Mucosa of descending colon (tissue), 3 donors: ENCODE data around the gene CBFA2T3. TPM values are rescaled to one million over a fixed set of nuclear protein-coding genes. Genes with fewer than 3 reads are reported as not detected.

Source experiments
- ATAC-seq: fragments of 200-7000 bp; cut with Tn5 transposase; one replicate; pipeline ENCODE4 v1.9.1; 2020; ENCODE audit warnings: mild to moderate bottlenecking, moderate library complexity
- DNase-seq, 3 donors: peaks; one replicate each; pipeline ENCODE4 v3.0.0-alpha.2; 2020
- H3K36me3 ChIP-seq: fragments of 200-600 bp; one replicate; pipeline ENCODE4 v1.8.0; 2021; ENCODE audit warnings: low read depth, mild to moderate bottlenecking
- H3K4me1 ChIP-seq: fragments of 200-600 bp; one replicate; pipeline ENCODE4 v1.8.0; 2021; ENCODE audit warnings: low read depth, mild to moderate bottlenecking
- H3K4me3 ChIP-seq: fragments of 200-600 bp; one replicate; pipeline ENCODE4 v1.8.0; 2021; ENCODE audit warnings: mild to moderate bottlenecking
- H3K9me3 ChIP-seq: fragments of 200-600 bp; one replicate; pipeline ENCODE4 v1.8.0; 2021; ENCODE audit warnings: mild to moderate bottlenecking
- intact Hi-C, 2 donors: fragments of 100-400 bp; cut with DNase I in 1 of 2; cut with micrococcal nuclease in 1 of 2; formaldehyde crosslinking; loops; one replicate each; pipeline versions ENCODE4 v1.11.0 to v1.11.1; 2022; cut with DNase I, micrococcal nuclease
- total RNA-seq, 3 donors: library from RNA; stranded (reverse); fragmentation: NEBNext Ultra II Directional in 2 of 3; extraction: Animal tissue kit (Norgen Biotek cat#: 25700) in 2 of 3; gene quantifications; one replicate each; pipeline versions ENCODE4 v1.2.1 to v1.2.4, GENCODE V29; 2021 to 2023
- TF ChIP-seq, protein P1 (sequence below): fragments of 200-600 bp; IDR thresholded peaks from one replicate; pipeline ENCODE4 v1.8.0; 2022; ENCODE audit warnings: antibody characterized with exemption, mild to moderate bottlenecking
- donor health status: DM: no; HTN: no; CAD: no; lungs with moderate emphysema.
- donor health status: DM: no; HTN: no; CAD: no.
- donor health status: DM: no; HTN: yes; CAD: no.

Gene CBFA2T3
- total RNA-seq, 3 donors from 2014 or later = 6.9 to 12.8 (median 8.4) TPM

DNA sequence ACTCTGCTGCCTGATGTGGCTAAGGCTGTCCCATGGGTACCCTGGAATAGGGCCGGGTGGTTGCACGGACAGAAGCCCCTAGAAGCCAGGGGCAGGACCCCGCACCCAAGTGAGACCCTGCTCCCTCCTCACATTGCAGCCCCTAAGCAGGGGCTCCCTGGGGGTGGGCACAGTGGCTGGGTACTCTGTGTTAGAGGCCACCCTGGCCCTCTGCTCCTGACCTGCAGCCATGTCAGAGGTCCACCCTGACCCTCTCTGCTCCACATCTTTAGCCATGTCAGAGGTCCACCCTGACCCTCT, 2.1 kb downstream of the CBFA2T3 start:
- no peak for ATAC-seq
- TF ChIP-seq, protein P1, sequence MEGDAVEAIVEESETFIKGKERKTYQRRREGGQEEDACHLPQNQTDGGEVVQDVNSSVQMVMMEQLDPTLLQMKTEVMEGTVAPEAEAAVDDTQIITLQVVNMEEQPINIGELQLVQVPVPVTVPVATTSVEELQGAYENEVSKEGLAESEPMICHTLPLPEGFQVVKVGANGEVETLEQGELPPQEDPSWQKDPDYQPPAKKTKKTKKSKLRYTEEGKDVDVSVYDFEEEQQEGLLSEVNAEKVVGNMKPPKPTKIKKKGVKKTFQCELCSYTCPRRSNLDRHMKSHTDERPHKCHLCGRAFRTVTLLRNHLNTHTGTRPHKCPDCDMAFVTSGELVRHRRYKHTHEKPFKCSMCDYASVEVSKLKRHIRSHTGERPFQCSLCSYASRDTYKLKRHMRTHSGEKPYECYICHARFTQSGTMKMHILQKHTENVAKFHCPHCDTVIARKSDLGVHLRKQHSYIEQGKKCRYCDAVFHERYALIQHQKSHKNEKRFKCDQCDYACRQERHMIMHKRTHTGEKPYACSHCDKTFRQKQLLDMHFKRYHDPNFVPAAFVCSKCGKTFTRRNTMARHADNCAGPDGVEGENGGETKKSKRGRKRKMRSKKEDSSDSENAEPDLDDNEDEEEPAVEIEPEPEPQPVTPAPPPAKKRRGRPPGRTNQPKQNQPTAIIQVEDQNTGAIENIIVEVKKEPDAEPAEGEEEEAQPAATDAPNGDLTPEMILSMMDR = no peak
- intact Hi-C loops = no loop called here

DNA sequence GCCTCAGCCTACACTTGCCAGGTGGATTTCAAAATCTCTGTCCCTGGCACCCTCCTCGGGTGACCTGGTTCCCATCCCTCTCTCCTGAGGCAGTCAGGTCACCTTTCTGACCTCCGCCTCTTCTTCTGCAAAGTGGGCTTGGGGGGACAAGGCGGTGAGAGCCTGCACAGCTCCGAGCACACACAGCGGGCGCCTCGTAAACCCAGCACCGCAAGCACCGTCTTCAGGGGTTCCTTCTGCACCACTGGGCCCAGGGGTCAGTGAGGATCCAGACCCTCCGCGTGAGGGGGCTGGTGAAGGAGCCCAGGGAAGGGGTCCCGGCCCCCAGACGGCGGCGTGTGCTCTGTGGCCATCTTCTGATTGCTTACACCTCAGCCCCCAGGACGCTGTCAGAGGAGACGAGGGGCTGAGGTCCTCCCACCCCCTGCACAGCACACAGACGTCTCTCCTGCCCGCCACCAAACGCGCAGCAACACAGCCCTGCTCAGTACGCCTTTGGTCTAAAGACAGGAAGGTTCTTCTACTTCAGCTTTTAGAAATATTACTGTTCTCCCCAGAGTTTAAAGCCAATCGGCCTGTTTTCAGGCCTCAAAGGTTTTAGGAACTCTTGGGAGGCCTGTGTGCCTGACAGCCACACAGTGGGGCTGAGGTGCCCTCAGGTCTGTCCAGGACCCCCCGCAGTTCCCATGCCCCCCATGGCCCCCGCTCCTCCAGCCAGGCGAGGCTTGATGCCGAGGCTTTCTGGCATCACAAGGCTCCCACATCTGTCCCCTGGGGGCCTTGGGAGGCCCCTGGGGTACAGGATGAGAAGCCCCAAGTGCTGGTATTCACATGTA, 2.7 kb downstream of the CBFA2T3 start:
- ATAC-seq = no peak
- DNase-seq = no peak
- peaks cover 3% of the 10 kb centered on the region for H3K4me1 ChIP-seq
- no peaks in the 10 kb centered on the region for H3K36me3 ChIP-seq
- TF ChIP-seq, protein P1 = no peak
- intact Hi-C loops = no loop called here
- no peak overlapping the region for H3K4me3 ChIP-seq
- no peaks in the 10 kb centered on the region for H3K9me3 ChIP-seq

More for the DNA sequence above, 2.1 kb downstream of the CBFA2T3 start:
- no peak for DNase-seq
- no peak overlapping the region for H3K4me3 ChIP-seq
- H3K36me3 ChIP-seq = no peaks in the 10 kb centered on the region
- no peaks in the 10 kb centered on the region for H3K9me3 ChIP-seq
- H3K4me1 ChIP-seq = peaks cover 3% of the 10 kb centered on the region

DNA sequence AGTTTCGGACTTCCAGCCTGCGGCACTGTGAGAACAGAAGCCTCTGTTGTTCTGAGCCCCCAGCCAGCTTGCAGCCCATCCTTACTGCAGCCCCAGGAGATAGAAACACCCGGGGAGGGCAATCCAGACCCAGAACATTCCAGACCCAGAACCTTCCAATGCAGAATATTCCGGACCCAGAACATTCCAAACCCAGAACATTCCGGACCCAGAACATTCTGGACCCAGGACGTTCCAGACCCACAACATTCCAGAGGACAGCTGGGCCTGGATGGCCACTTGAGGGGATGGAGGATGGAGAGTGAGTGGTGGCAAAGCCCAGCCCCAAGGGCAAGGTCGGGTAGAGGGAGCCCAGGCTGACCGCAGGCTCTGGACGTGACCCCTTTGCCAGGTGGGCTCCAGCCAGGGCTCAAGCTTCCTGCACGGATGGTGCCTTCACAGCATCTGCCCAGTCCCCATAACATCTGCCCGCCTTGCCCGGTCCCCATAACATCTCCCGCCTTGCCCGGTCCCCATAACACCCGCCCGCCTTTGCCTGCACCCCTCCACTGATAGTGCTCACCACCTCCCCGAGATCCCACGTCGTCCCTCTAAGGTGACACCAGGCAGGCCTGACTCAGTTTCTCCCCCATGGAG, 3.5 kb downstream of the CBFA2T3 start:
- intact Hi-C loops = no loop called here
- Histone ChIP-seq H3K4me3 (no peak overlapping the region), H3K4me1 (peaks cover 3% of the 10 kb centered on the region), H3K9me3 (no peaks in the 10 kb centered on the region), H3K36me3 (no peaks in the 10 kb centered on the region)
- TF ChIP-seq, protein P1 = no peak
- DNase-seq (no peak), ATAC-seq (no peak)

DNA sequence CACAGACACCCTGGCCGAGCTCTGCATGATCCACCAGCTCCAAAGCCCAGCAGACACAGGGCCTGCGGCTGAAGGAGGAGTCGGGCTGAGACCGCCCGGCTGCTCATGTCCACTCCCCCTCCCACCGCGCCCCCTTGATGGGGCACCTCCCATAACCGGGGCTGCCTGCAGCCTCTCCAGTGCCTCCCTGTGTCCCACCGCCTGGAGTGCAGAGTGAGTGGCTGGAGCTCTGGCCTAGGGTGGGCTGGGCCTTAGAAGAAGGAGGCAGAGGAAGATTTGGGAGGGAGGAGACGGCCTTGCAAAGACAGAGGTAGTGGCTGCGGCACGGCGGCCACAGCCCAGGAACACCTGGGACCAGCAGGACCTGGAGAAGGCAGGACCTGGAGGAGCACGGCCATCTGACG, 4.0 kb downstream of the CBFA2T3 start:
- H3K9me3 ChIP-seq = no peaks in the 10 kb centered on the region
- H3K36me3 ChIP-seq = no peaks in the 10 kb centered on the region
- TF ChIP-seq, protein P1 = no peak
- ATAC-seq (no peak), DNase-seq (no peak)
- no peak overlapping the region for H3K4me3 ChIP-seq
- H3K4me1 ChIP-seq = peaks cover 3% of the 10 kb centered on the region
- intact Hi-C loops = no loop called here

DNA sequence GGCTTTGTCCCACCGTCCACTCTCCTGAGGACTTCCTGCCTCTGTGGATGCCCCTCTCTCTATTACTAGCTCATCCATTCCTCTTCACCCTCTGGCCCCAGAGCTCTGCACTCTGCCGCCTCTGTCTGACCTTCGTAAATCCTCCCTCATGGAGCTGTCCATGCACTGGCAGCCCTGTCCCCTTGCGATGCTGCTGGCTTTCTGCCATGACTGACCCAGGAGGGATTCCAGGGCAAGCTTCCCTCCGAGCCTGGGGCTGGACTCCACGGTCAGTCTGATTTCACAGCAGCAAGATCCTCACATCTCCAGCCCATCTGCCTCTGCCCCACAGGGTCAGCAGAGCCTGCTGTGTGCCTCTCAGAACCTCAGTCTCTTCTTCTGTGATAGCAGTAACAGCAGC, 4.7 kb downstream of the CBFA2T3 start:
- Histone ChIP-seq H3K36me3 (no peaks in the 10 kb centered on the region), H3K9me3 (no peaks in the 10 kb centered on the region), H3K4me3 (no peak overlapping the region), H3K4me1 (peaks cover 3% of the 10 kb centered on the region)
- ATAC-seq = no peak
- intact Hi-C loops = no loop called here
- DNase-seq = no peak
- TF ChIP-seq, protein P1 = no peak
